ENCODE results near the gene NFRKB.
"Not testable (repeated sequence)": the region's sequence is repeated elsewhere in the genome, so short reads cannot be mapped to it uniquely, and the experiment has no call there.

The NFRKB gene

DNA sequence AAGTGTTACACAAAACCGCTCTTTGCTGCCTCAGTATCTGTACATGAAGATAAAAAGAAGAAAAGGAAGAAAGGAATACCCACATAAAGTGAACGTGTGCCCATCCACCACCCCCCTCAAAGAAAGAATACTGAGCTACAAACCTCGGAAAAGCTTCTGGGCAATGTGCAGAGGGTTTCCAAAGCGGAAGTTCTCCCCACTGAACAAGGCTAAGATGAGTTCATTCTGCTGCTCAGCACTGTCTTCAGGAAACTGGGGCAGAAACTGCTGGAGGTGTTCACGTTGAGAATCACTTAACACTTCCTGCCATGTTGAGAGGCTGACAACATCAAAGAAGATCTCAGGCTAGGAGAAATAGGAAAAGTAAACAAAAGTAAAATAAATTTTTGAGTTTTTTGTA, 6.9 kb downstream of the NFRKB start:
- peak in 1 of 2 experiments; percentile 6 for DNase-seq

DNA sequence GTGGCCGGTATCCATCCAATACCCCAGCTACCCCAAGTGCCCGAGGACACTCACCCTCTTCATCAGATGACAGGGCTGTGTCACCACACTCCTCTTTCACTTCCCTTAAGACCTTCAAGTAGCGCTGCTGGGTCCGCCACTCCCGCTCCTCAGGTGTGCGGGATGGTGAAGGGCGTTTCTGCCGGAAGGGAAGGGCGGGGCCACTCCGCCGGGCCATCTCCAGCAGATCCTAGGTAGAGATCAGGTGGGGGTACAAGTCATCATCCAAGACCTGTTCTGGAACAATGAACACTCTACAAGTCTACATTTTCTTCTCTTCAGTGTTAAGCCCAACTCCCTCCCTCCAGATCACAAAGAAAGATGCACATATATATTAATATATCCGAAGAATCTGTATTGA, 10.0 kb downstream of the NFRKB start:
- no peak for DNase-seq

DNA sequence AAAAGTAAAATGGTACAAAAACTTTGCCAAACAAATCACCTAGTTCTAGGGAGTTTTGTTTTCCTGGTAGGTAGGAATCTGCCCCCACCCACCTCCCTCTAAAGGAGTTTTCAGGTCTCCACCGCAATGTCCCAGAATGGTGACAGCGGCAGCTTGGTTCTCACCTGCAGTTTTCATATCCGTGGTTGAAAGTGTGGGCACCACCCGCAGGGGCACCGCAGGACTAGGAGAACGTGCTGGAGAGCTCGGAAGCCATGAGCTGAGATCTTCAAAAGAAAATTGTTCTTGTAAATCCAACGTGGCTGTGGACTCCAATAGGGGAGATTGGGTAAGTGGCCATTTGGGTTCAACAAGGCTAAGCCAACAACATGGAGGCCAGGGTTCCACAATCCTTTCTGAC, 10.8 kb downstream of the NFRKB start:
- no peak for DNase-seq

DNA sequence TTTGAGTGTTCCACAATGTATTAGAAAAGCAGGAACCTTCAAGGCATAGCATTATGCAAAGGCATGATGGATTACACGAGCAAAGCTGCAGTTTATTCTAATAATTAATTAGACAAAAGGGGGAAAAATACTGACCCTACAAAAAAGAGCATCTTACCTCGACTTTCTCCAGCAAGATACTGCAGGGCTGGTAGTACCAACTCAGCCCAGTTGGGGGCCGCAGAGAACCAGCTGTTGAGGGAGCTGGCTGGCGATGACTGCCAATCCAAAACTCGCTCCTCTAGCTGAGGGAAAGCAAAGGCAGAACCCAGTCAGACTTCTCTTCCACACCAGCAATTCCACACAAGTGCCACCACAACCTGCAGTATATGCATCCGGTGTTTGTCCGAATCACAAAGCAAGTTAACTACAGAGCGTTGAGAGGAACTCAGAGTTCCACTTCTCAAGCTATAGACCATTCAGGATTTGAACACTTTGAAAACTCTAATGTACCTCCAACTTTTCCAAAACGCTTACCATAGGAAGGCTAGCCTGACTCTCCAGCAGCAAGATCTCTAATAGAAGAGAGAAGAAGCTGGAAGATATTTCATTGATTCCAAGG, 13.7 kb downstream of the NFRKB start:
- DNase-seq, result peak; percentile 23 to 49

DNA sequence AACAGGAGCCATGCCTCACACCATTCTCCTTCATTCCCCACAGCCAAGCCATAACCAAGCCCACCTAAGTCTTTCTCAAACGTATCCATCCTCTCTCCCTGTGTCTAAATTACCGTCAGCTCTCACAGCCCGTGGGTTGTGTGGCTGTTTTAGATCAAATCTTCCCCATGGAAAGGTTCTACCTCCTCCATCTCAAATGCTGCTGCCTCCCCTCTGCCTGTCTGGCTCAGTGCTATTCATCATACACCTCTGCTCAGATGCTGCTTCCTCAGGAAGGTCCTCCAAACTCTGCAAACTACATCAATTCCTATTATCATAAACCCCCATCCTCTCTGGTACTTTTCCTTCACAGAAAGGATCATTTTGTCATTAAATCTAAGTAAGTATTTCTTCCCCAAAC, 15.1 kb downstream of the NFRKB start:
- no peak for DNase-seq

DNA sequence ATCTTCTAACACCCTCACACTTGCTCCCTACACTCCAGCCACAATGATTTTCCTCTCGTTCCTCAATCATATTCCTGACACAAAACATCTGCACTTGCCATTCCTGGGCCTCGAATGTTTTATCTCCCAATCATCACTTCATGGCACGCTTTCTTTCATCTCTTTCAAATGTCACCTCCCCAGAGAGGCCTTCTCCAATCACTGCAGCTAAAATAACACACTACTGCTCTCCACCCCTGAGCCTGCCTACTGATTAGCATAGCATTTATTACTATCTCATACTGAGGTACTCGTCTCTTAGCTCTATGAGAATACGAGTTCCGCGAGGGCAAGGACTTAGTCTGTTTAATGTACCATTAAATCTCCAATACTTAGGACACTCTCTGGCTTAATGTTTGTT, 23.5 kb downstream of the NFRKB start:
- DNase-seq, result no peak

DNA sequence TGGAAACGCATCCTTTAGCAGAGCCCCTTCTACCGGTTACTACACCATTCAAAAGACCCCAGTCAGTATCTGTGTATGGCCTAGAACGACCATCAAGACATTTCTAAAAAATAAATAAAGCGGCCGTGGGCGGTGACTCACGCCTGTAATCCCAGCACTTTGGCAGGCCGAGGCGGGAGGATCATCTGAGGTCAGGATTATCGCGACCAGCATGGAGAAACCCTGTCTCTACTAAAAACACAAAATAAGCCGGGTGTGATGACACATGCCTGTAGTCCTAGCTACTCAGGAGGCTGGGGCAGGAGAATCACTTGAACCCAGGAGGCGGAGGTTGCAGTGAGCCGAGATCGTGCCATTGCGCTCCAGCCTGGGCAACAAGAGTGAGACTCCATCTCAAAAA, 26.8 kb downstream of the NFRKB start:
- DNase-seq, result not testable (repeated sequence)

DNA sequence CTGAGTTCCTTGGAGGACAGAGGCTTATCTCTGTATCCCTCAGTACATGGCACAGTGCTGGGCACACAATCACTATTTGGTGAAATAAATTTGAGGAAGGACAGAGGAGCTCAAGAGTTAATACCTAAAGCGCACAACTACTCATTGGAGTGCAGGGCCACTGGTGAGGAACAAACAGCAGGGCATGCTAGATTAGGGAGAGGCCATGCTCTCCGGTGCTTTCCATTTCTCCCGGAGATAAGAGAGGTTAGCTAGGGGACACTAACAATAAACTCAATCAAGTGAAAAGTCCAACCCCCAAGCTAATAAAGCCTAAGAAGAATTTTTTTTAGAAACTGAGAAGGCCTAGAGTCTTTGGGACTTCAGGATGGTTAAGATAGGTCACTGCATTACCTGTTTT, 29.1 kb downstream of the NFRKB start:
- no peak for DNase-seq

DNA sequence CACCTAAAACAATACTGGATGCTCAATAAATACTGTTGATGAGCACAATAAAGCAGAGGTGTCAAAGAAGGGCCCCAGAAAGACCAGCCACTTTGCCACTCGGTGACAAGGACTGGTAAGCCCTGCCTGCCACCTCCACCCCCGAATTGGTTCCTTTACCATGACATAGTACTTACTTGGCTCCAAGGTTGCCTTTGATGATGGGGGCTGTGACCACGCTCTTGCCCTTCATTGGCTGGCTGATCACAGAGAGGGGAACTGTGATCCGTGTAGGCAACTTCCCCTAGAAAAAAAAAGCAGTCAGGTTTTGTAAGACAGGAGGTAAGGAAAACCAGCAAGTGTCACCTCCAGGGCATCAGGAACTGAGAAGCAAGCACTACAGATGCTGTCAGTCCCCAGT, 29.7 kb downstream of the NFRKB start:
- peak in 1 of 2 experiments; percentile 36 for DNase-seq

DNA sequence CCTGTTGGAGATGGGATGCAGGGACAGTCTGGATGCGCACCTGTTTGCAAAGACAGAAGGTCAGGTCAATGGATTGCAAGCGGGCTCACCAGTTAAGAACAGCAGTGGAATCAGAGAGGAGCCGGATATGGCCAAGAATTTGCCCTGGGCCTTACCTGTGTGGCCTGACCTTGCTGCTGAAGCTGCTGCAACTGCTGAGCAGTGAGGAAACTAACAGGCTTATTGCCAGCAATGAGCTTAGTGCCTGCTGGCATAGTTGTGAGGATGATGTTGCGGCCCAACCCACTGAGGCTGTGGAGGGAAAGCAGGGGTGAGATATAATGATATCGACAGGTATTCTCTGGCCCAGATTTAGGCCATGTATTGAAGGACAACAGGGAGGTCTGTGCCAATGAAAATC, 30.6 kb downstream of the NFRKB start:
- no peak for DNase-seq

DNA sequence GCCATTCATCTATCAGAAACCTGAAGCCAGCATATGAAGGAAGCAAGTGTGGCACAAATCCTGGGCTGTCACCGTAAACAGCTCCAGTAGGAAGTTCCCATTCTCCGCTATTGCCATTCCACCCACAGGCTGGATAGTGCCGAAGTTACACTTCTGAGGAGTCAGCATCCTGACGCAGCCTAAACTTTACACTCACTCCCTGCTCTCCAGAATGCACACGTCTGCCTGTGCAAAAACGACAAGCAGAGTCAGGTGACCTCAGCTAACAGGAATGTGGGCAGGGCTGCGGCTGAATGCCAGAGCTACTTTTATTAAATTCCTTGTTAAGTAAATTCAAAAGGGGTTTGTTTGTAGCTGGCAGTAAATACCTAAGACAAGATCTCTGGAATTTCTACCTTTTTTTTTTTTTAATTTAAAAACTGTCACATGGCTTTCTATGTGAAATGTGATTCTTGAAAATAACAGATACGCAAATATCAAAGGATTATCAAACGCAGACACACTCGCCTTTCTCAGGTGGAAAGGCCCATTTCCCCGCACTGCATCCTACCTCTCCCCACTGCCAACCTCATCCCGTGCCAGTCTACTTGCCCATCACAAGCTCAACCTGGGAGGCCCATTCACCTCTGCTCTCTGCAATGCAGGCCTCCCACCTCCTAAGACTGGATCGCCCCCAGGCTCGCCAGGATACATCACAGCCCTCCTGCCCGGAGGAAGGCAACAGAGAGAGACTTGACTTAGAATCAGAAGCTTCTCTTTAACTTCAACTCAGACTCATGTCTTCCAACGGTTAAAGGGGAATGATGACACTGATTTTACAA, 33.5 kb downstream of the NFRKB start:
- no peak for DNase-seq

DNA sequence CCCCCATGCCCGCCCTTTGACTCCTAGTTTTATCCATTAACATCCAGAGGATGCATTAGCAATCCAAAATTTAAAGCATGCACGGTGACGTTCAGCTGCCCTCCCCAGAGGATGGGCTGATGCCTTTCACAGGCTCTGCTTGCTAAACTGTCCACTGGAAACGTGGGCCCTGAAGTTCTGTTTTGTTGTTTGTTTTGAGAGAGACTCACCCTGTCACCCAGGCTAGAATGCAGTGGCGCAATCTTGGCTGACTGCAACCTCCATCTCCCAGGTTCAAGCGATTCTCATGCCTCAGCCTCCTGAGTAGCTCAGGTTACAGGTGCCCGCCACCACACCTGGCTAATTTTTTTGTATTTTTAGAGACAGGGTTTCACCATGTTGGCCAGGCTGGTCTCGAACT, 39.3 kb downstream of the NFRKB start:
- no peak for DNase-seq

DNA sequence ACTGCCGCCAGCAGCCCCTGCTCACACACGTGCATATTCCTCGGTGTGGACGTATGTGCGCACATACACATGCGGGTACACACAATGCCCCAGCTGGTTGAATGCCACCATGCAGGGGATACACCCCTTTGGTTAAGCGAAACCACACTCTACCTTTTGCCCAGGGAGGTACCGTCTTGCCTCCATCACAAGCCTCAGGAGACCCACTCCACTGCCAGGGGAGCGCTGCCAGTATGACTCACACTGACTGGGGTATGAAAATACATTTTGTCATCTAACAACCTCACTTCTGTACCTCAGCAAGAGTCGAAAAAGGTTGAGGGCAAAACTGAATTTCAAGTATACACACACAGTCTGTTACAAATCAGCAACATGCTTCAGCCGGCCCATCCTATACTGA, 40.3 kb downstream of the NFRKB start:
- no peak for DNase-seq

DNA sequence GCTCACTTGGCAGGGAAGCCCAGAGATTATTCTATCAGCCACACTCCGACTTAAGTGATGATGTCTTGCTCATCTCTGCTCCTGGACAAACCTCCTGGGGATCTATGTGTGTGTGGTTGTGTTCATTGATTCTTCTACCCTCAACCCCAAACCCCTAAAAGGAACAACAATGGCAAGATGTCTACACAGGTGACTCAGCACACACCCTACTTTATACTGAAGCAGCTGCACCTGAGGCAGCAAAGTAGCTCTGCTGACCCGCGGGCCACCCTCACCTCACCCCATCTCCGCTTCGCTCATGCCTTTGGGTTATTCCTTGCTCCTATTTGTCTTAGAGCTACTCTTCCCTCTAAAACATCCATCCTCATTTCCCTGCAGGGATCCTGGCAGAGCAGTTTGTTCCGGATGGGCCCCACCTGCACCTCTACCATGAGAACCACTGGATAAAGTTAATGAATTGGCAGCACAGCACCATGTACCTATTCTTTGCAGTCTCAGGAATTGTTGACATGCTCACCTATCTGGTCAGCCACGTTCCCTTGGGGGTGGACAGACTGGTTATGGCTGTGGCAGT, 41.1 kb downstream of the NFRKB start:
- DNase-seq, result no peak

DNA sequence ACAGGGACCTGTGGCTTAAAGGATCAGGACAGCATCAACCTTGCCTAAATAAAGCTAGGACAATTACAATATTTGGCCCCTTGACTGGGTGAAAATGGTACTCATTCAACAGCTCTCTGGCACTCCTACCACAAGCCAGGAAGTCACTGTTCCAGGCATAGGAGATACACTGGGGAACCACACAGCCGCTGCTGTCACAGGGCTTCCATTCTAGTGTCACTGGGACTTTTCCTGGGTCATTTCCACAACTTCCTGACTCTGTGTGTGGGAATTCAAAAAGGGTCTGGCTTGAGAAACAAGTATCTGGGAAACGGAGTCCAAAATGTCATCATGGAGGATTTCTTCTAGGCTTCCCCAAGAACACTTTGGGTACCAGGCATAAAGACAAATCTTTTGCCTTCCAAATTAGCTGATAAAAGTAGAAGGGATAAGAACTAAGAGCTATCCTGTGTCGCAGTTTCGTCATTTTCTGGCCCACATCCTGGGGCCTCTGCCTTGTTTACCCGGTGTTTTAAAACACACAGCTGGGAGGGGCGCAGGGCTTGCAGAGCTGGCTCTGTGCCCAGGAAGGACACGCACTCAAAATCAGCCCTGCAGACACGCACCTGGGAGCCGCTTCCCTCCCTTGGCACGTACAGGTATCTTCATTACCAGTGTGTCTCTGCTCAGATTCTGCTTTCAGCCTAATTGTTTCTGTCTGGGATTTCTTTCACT, 41.7 kb downstream of the NFRKB start:
- DNase-seq, result peak; percentile 13 to 38

DNA sequence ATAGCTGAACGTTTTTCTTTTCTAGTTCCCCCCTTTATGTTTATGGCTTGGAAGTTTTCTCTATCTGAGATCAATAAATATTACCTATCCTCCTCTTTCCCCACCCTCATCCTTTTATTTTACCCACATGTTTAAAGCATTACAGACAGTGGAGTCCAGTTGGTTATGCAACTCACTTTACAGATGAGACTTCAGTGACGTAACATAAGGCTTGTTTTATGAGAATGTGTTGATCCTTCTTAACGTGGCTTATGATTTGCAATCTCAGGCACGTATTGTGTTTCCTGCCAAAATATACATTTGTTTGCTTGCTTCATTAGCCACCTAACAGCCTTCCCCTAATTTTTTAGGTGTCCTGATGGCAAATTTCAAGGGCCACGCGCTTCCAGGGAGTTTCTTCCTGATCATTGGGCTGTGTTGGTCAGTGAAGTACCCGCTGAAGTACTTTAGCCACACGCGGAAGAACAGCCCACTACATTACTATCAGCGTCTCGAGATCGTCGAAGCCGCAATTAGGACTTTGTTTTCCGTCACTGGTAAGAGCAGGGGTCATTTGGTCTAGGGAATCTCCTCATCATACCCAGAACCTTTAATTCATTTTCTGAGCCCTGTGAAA, 43.1 kb downstream of the NFRKB start:
- DNase-seq, result no peak

DNA sequence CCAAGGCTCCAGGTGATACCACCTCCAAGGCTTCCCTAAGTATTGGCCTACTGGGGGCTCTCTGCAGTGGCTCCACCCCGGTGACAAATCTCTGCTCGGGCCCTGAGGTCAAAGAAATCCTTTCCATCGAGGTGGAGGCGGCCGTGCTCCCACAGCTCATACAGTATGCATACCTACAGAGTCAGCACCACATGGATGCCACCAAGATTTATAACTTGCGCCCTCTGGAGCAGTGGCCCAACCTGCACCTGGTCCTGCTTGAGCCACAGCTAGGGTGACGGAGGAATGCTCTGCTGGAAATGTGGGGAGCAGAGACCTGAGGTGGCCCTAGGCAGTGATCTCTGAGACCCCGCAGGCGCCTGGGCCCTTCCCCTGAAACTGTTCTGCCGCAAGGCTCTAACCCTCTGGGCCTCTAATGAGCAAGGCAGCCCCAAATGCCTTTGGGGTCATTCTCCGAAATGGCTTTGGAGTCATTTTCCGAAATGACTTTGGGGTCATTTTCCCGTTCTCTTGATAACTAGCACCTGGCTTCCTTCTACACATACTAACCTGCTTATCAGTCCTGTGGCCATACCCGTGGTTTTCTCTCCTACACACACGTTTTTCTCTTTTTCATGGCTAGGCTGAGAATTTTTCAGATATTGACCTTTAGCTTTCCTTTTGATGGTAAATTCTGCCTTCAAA, 45.8 kb downstream of the NFRKB start:
- DNase-seq, result no peak

DNA sequence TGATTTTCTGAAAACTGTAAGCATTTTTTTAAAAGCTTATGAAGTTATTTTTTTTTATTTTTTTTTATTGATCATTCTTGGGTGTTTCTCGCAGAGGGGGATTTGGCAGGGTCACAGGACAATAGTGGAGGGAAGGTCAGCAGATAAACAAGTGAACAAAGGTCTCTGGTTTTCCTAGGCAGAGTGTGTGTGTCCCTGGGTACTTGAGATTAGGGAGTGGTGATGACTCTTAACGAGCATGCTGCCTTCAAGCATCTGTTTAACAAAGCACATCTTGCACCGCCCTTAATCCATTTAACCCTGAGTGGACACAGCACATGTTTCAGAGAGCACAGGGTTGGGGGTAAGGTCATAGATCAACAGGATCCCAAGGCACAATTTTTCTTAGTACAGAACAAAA, 48.0 kb downstream of the NFRKB start:
- DNase-seq, result not testable (repeated sequence)

DNA sequence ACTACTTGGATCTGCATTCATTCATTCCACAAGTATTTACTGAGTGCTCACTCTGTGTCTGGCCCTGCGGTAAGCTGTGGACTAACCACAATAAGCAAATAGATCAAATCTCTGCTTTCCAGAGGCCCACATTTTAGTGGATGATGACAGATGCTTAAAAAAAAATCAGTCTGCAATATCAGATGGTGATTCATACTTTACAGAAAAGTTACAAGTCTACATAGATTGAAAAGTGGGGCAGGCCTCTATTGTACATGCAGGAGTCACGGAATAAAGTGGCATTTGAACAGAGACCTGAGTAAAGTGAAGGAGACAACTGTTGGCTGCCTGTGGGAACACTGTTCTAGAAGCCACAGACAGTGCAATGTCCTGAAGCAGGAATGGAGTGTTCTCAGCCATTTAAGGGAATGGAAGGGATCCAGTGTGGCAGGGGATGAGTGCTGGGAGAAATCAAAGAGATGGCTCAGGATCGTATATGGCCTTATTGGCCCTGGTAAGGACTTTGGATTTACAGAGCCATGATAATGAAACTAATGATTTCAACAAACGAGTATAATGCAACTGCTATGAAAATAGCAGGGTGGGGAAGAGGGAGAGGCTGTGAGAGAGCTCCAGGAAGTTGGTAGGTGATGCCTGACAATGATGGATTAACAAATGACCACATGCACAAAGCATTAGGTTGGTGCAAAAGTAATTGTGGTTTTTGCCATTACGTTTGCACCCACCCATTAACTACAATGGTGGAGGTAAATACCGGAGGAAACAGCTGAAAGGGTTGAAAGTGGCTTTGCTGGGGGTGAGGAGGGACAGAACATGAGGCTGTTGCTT, 48.7 kb downstream of the NFRKB start:
- no peak for DNase-seq

Measured in stimulated activated CD4-positive, alpha-beta T cell treated with anti-CD3 and anti-CD28 coated beads, Interleukin-4, amount 100 ng/mL, for 4 hours (primary cell).